Activated T-cell treated with anti-CD3 and anti-CD28 coated beads for 1 hour (primary cell): ENCODE results near the gene KLHL18.
A peak's percentile ranks its signal among the peaks of the same experiment; 100 is the strongest.
"Not testable (repeated sequence)": the region's sequence is repeated elsewhere in the genome, so short reads cannot be mapped to it uniquely, and the experiment has no call there.

Experiments
- DNase-seq: peaks from one replicate; pipeline ENCODE4 v3.0.0-alpha.2; 2020; ENCODE audit warnings: low read depth

KLHL18 gene

DNA sequence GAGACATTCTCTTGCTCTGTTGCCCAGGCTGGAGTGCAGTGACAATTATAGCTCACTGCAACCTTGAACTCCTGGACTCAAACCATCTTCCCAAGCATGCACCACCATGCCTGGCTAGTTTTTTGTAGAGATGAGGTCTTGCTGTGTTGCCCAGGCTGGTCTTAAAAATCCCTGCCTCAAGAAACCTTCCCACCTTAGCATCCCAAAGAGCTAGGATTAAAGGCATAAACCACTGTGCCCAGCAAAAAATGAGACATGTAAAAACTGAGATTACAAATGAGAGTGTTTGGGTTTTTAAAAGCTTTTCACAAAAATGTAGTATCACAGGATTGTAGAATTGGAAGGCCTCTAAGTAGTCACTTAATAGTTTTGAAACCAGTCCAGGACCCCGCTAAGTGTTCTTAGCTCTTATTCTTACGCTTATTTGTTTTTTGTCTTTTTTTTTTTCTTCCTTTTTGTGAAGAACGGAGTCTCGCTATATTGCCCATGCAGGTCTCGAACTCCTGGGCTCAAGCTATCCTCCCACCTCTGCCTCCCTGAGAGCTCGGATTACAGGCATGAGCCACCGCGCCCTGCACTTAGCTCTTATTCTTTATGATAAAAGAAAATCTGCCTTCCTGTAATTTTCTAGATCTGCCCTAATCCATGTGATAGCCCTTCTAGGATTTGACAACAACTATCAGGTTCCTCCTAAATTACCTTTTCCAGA, 31.5 kb downstream of the KLHL18 start:
- no peak for DNase-seq

DNA sequence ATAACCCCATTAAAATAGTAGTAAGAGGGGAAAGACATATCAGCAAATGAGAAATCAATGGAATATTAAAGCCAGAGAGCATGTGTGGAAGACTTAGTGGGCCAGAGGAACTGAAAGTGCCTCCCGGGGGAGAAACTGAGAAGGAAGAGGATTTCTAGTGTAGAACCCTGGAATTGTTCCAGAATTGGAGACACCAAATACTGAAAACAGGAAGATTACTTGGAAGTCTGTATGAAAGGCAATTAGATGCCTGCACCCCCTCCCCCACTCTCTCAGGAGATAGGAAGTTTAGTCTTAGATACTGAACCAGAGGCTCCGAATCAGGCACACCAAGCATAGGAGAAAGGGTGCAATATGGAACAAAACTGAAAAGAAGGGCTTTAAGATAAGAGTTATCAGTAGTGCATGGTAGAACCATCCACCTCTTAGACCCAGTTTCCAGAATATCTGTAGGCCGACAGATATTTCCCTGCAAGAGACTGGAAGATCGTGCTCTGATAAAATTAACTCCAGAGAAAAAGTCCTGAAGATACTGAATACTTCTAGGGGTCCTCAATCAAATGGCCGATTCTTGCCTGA, 32.4 kb downstream of the KLHL18 start:
- DNase-seq = no peak

- DNase-seq = not testable (repeated sequence)
Measured at GRCh38 chr3:47316151-47316550, 33.4 kb downstream of the KLHL18 start.

DNA sequence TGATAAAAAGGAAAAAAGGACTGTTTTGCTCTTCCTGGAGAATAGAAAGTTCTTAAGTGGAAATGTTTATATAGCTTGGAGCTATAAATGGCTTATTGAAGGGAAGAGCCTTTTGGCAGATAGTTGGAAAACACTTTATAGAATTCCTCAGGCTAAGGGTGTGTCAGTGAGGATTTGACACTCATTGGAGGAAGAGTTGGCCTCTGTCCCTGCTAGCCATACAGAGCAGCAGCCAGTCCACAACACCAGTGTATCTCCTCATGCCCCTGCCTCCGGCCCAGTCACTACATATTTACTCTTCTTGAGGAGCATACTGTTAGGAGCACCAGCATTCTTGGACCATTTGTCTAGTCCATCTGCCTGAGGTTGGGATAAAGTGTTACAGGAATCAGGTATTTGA, 36.2 kb downstream of the KLHL18 start:
- DNase-seq = no peak

- no peak for DNase-seq
Measured at GRCh38 chr3:47319956-47320355, 37.2 kb downstream of the KLHL18 start.

- DNase-seq = no peak
Measured at GRCh38 chr3:47323431-47324277, 40.9 kb downstream of the KLHL18 start.

- DNase-seq = peak; percentile 26
Measured at GRCh38 chr3:47324278-47324865, 41.6 kb downstream of the KLHL18 start.

GRCh38 chr3:47333907-47334306, 51.2 kb downstream of the KLHL18 start:
- no peak for DNase-seq

DNA sequence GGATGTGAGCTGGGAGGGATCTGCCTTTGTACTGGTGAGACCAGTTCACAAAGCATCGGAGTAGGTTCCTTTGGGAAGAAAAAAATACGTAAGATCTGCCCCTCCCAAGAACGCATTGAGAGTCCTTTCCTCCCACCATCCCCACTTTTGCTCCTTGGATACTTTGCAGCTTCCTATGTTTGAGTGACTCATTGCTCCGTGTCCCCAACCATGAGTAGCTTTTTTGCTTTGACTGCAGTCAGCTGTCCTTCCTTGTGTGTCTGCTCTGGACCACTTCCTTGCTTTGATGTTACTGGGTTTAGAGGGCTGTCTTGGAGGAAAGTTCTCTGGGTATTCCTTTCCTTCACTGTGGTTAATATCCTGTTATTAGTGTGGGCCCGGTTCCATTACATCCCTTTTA, 54.9 kb downstream of the KLHL18 start:
- no peak for DNase-seq

- no peak for DNase-seq
Measured at GRCh38 chr3:47339951-47340350, 57.2 kb downstream of the KLHL18 start.

GRCh38 chr3:47340866-47341265, 58.1 kb downstream of the KLHL18 start:
- no peak for DNase-seq

- no peak for DNase-seq
Measured at GRCh38 chr3:47342151-47342550, 59.4 kb downstream of the KLHL18 start.

DNA sequence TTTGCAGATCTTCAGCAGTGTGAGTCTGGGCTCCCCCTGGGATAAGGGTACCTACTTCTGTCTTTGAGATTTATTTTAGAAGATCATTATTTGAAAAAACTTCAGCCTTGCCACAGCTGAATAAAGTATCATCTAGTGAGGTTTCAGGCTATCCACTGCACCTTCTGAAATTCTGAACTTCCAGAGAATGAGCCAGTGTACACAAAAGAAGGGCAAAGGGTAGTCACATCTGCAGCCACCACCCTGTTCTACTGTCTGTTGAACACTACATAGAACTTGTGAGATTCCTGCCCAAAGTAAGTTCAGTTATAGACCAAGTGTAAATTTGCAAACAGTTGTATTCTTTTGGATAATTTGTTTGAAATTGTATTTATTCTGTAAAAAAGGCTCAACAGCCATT, 60.1 kb downstream of the KLHL18 start:
- DNase-seq = no peak

GRCh38 chr3:47343471-47343971, 60.8 kb downstream of the KLHL18 start:
- DNase-seq = no peak

GRCh38 chr3:47344971-47345370, 62.2 kb downstream of the KLHL18 start:
- DNase-seq = no peak

- DNase-seq = no peak
Measured at GRCh38 chr3:47347217-47347801, 64.6 kb downstream of the KLHL18 start.

GRCh38 chr3:47348411-47349154, 65.8 kb downstream of the KLHL18 start:
- no peak for DNase-seq

GRCh38 chr3:47355010-47355409, 72.3 kb downstream of the KLHL18 start:
- no peak for DNase-seq

DNA sequence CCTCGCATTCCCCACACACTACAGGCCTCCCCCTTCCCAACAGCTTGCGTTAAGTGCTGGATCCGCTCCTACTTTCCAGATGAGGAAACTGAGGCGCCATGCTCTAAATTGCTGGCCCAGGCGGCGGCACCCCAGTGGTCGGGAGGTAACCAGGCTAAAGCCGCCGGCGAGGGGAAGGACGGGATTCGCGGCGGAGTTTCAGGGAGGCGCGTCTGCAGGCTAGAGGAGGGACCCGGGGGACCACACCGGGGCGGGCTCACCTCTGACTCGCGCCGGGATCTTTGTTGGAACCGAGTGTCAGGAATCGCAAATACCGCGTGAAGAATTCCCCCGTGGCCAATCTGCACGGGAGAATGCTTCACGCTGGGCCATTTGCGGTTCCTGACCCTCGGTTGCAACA, 73.5 kb downstream of the KLHL18 start:
- DNase-seq = no peak

DNA sequence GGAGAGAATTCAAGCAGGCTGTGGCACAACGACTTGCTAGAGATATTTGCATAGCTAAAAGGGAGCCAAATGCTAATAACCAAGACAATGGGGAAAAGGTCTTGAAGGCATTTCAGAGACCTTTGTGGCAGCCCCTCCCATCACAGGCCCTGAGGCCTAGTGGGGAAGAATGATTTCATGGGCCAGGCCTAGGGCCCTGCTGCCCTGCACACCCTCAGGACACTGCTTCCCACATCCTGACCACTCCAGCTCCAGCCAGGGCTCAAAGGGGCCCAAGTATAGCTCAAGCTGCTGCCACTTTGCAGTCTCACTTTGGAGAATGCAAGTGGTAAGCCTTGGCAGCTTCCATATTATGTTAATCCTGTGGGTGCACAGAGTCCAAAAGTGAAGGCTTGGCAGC, 76.6 kb downstream of the KLHL18 start:
- no peak for DNase-seq

GRCh38 chr3:47360110-47360517, 77.4 kb downstream of the KLHL18 start:
- DNase-seq = not testable (repeated sequence)
